Fibroblast of peridontal ligament (primary cell): ENCODE data around the gene PSMA6.
"Not testable (repeated sequence)": the region's sequence is repeated elsewhere in the genome, so short reads cannot be mapped to it uniquely, and the experiment has no call there.

ENCODE experiments used
- DNase-seq: peaks from one replicate; pipeline ENCODE4 v3.0.0-alpha.2; 2010; ENCODE audit errors: extremely low read depth

The PSMA6 gene

DNA sequence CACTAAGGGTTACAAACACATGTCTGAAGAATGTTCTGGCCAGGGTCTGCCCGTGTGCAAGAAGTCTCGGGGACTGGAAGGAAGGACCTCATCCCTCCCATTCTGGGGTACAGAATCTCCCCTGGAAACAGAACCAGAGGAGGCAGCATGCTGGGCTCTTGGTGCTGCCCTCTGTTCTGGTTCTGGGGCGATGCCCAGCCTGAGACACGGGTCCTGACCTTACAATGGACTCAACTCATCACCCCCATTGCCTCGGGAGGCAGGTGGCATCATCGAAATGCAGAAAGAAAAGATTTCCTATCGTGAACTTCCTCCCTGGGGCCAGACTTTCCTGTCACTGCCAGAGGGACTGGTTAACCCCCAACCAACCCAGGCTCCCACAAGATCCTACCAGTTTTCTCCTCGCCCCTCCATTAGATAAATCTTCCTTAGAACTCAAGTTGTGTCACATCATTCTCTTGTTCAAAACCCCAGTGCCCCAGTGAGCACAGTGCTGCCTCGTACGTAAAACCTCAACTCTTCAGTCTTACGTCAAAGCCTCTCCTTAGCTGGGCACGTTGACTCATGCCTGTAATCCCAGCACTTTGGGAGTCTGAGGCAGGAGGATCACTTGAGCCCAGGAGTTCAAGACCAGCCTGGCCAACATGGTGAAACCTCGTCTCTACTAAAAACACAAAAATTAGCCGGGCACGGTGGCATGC lies 52.1 kb downstream of the PSMA6 start:
- no peak for DNase-seq

GRCh38 chr14:35346738-35347322 lies 54.6 kb downstream of the PSMA6 start:
- no peak for DNase-seq

DNA sequence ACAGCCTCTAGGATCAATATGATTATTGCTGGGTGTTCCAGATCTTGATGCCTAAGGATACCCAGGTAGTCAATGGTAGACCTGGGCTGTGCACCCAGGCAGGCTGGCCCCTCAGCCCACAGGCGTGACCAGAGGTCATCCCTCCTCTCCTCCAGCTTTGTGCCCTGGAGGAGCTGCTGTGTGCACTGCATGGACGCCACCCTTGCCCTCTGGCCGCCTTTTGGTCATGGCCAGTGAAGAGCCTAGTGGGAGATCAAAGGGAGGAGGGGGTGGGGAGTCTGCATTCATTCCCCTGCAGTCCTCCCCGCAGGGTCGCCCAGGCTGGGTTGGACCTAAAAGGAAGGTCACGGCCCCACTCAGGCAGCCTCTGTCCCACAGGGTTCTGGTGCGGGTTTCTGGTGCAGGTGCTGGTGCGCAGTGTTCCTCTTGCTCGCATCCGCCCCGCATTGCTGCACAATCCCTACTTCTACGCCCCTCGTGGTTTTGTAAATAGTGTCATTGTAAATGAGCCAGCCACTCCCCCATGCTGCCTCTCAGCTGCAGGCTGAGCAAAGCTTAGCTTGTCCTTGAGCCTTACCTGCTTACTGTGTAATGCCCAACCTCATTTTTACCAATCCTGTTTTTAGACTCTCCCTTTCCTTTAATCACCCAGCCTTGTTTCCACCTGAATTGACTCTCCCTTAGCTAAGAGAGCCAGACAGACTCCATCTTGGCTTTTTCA lies 55.3 kb downstream of the PSMA6 start:
- DNase-seq, result no peak

DNA sequence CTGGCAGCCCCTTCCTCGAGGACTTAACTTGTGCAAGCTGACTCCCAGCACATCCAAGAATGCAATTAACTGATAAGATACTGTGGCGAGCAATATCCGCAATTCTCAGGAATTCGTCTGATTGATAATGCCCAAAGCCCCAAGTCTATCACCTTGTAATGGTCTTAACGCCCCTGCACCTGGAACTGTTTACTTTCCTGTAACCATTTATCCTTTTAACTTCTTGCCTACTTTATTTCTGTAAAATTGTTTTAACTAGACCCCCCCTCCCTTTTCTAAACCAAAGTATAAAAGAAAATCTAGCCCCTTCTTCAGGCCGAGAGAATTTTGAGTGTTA lies 55.8 kb downstream of the PSMA6 start:
- not testable (repeated sequence) for DNase-seq

GRCh38 chr14:35349496-35350365 lies 57.5 kb downstream of the PSMA6 start:
- DNase-seq, result no peak

DNA sequence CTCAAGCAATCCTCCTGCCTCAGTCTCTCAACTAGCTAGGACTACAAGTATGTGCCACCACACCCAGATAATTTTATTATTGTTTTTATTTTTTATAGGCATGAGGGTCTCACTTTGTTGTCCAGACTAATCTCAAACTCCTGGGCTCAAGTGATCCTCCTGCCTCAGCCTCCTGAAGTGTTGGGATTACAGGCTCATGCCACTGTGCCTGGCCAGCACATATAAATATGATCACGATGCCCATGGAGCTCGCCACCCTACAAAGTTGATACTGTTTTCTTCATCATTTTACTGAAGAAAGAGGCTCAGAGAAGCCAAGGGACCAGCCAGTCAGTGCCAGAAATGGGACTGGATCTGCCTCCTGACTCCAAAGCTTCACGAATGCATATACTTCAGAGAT lies 59.3 kb downstream of the PSMA6 start:
- DNase-seq, result no peak

DNA sequence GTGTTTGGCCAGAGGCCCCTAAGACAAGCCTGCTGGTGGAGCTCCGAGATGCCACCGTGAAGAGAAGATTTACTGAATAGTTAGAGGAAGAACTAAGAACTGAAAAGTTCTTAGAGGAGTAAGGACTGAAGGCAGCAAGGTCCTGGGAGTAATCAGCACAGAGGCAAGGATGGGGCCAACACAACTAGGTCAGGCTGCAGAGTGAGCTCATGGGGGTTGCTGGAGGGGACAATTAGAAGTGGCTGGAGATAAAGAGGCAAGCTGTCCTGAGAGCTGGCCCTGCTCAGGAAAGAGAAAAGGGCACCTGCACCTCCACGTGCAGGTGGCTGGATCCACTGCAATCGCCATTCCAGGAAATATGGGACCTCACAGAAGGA lies 59.7 kb downstream of the PSMA6 start:
- no peak for DNase-seq

- no peak for DNase-seq
Measured at GRCh38 chr14:35352274-35353233, 60.4 kb downstream of the PSMA6 start.

DNA sequence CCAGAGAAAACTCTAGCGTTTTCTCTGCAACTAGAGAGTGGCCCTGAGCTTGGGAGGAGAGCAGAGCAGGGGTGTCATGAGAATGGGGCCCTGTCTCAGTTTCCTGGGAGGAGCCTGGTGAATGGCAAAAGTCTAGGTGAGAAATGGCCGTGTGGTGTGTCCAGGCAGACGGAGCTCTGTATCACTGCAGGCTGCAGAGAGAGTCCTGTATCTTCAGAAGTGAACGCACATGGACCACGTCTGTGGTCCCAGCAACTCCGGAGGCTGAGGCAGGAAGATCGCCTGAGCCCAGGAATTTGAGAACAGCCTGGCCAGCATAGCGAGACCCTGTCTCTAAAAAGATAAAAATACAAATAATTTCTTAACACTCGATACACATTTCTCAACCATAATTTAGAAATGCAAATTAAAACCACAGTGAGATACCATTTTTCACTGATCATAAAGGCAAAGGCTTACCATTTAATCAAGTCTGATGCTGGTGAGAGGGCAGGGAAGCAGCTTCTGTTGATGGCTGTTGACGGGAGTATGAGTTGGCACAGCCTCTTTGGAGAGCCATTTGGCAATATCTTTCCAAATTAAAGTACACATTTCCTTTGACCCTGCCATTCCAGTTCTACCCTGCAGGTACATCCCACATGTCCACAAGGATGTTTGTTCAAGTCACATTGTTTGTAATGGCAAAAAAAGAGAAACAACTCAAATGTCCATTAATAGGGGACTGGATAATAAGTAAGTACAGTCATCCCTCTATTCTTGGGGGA lies 61.4 kb downstream of the PSMA6 start:
- no peak for DNase-seq

DNA sequence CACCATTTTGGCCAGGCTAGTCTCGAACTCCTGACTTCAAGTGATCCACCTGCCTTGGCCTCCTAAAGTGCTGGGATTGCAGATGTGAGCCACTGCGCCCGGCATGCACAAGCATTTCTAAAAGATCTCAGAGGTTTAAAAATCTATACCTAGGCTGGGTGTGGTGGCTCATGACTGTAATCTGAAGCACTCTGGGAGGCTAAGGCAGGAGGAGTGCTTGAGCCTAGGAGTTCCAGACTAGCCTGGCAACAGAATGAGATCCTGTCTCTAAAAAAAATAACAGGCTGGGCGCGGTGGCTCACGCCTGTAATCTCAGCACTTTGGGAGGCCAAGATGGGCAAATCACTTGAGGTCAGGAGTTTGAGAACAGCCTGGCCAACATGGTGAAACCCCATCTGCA lies 63.1 kb downstream of the PSMA6 start:
- DNase-seq, result not testable (repeated sequence)

DNA sequence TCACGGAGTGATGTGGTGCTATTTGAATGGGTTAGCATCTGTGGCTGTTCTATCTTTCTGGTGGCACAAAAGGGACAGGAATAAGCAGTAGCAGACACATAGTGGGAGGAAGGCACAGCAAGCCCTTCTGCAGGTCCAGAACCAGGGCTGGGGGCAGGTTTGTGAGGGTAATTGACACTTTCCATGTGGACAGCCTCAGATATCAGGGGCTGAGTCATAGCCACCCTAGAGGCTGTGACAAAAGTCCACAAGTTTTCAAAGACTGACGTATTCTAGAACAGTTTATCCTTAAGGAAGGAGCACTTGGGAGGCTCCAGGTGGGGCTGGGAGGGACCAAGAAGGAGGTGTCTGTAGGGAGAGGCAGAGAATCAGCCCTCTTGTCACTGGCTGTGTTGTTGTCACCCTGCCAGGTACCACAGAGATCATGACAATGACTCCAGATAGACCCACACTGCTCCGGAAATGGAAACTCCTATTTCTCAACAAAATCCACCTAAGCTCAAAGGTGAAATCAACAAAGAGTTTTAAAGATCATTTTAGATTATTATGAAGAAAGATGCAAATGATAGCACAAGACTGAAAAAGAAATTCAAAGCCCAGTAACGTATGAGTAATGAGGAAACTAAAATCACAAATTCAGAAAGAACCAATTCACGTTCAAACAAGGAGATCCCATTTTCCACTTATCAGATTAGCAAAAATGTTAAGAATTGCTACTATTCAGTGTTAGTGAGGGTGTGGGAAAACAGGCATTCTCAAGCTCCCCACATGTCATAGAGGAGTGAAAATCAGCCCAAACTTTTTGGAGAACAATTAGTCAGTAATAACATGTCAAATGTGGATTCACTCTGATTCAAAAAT lies 64.0 kb downstream of the PSMA6 start:
- DNase-seq, result no peak

GRCh38 chr14:35359655-35360054 lies 67.5 kb downstream of the PSMA6 start:
- not testable (repeated sequence) for DNase-seq

DNA sequence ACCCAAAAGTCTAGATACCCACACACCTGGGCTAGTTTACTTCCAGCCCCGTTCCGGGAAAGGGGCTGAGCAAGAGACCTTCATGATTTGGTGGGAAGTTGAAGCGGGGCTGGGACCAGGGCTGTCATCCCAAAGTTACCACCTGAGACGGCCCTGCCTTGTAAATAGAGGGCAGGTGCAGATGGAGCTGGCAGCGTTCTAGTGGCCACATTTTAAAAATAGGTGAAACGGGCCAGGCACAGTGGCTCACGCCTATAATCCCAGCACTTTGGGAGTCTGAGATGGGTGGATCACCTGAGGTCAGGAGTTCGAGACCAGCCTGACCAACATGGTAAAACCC lies 68.9 kb downstream of the PSMA6 start:
- DNase-seq, result no peak

GRCh38 chr14:35362450-35362849 lies 70.3 kb downstream of the PSMA6 start:
- no peak for DNase-seq

GRCh38 chr14:35362911-35363374 lies 70.8 kb downstream of the PSMA6 start:
- DNase-seq, result peak; percentile 71

- DNase-seq, result peak; percentile 76
Measured at GRCh38 chr14:35365130-35366055, 73.2 kb downstream of the PSMA6 start.

DNA sequence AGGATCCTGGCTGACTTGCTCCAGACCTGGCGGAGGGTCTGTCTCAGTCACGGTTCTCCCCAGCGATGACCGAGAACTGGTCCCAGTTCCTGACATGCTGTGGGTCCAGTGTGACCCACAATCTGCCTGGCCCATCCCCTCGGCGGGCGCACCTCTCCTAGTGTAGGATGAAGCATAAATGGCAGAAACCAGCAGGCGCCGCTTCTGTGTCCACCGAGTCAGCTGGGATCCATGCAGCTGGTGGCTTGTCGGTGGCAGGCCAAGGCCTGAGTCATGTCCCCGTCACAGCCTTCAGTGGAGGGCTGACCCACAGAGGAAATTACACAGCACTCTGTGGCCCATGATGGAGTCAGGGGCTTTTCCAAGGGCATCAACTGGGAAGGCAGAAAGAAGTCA lies 73.9 kb downstream of the PSMA6 start:
- no peak for DNase-seq

DNA sequence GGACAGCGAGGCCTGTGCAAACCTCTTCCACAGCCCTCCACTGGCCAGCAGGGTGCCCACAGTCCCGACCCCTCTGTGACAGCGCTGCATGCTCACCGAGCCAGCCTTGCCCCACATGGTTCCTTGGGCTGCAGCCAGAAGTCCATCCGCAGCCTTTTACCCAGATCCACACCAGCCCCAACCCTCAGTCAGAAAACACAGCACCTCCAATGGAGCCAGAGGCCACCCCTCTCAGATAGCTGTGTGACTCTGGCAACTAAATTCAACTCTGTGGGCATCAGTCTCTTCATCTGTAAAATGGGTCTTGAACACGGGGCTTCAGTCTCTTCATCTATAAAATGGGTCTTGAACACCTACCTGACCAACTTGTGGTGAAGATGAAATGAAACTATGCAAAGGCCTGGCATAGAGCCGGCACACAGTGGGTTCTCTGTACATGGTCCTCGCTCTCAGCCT lies 74.4 kb downstream of the PSMA6 start:
- no peak for DNase-seq
